Aorta (tissue), 5 donors: ENCODE results near the gene POLR3K. TPM values are rescaled to one million over a fixed set of nuclear protein-coding genes. Genes with fewer than 3 reads are reported as not detected.
A peak's percentile ranks its signal among the peaks of the same experiment; 100 is the strongest.
"Not testable (repeated sequence)": the region's sequence is repeated elsewhere in the genome, so short reads cannot be mapped to it uniquely, and the experiment has no call there.

Experiments used
- ATAC-seq: fragments of 200-7000 bp; cut with Tn5 transposase; one replicate; pipeline ENCODE4 v1.9.1; 2022; ENCODE audit warnings: moderate library complexity; ENCODE audit not compliant: low FRiP score
- DNase-seq, 2 donors: peaks; one replicate each; pipeline ENCODE4 v3.0.0-alpha.2; 2020
- H3K27ac ChIP-seq, 2 donors: one replicate each; pipeline ENCODE4 v1.5.1; 2013; ENCODE audit warnings: low read length in 2 of 2, mild to moderate bottlenecking in 2 of 2, moderate library complexity in 2 of 2, control low read depth in 1 of 2, inconsistent platforms in 1 of 2, low read depth in 1 of 2
- H3K27me3 ChIP-seq, 2 donors: one replicate each; pipeline ENCODE4 v1.6.1; 2013; ENCODE audit warnings: control low read depth in 1 of 2, low read length in 1 of 2, mild to moderate bottlenecking in 1 of 2, moderate library complexity in 1 of 2; ENCODE audit not compliant: insufficient read depth in 2 of 2, control insufficient read depth in 1 of 2
- H3K36me3 ChIP-seq, 2 donors: one replicate each; pipeline ENCODE4 v1.6.1; 2013; ENCODE audit warnings: control low read depth in 1 of 2, low read length in 1 of 2, mild to moderate bottlenecking in 1 of 2; ENCODE audit not compliant: insufficient read depth in 2 of 2, control insufficient read depth in 1 of 2
- H3K4me1 ChIP-seq, 2 donors: one replicate each; pipeline ENCODE4 v1.6.1; 2013; ENCODE audit warnings: low read length in 2 of 2, control low read depth in 1 of 2, mild to moderate bottlenecking in 1 of 2, moderate library complexity in 1 of 2; ENCODE audit not compliant: insufficient read depth in 2 of 2, control insufficient read depth in 1 of 2
- H3K4me3 ChIP-seq, 2 donors: one replicate each; pipeline ENCODE4 v1.5.1; 2013; ENCODE audit warnings: low read length in 2 of 2, control low read depth in 1 of 2, mild to moderate bottlenecking in 1 of 2
- H3K9me3 ChIP-seq: one replicate; pipeline ENCODE4 v1.6.1; 2013; ENCODE audit warnings: mild to moderate bottlenecking, low read length; ENCODE audit not compliant: control insufficient read depth
- WGBS, 2 donors: extraction: QIAGEN DNeasy Blood & Tissue Kit; methylation state at CpG; one replicate each; pipeline ENCODE4 v1.1.7; 2013; 5-methylcytosine and 5-hydroxymethylcytosine counted together
- intact Hi-C, 2 donors: fragments of 100-400 bp; cut with DNase I; formaldehyde crosslinking; loops; one replicate each; pipeline versions ENCODE4 v1.14.2 to v1.15.0; 2022
- microRNA-seq, 2 donors: library from miRNA; unstranded; fragments of <30 nt; microRNA quantifications; one replicate each; pipeline ENCODE4 v1.2.0, GENCODE V29; 2020
- polyA plus RNA-seq, 2 donors: library from polyadenylated mRNA; stranded (reverse); fragments of 200-250 nt; gene quantifications; one replicate each; pipeline ENCODE4 v1.2.3, GENCODE V29; 2013
- total RNA-seq, 2 donors: library from RNA; stranded (reverse); fragmentation: NEBNext Ultra II Directional; extraction: Animal tissue kit (Norgen Biotek cat#: 25700); gene quantifications; one replicate each; pipeline ENCODE4 v1.2.1, GENCODE V29; 2021
- donor health status: healthy with polysubstance abuse.
- donor health status: Bipolar disorder and iron deficiency.
- donor health status: DM: no; HTN: no; CAD: no.
- donor health status: DM: no; HTN: no; CAD: no.
- donor health status: DM: yes; HTN: yes; CAD: no.

POLR3K gene
- total and polyA plus RNA-seq, 4 donors: 6.0 to 10.9 (median 7.3) TPM

GRCh38 chr16:20886-21285 lies 32.5 kb downstream of the POLR3K start:
- H3K27ac ChIP-seq, ATAC-seq, H3K9me3 ChIP-seq, H3K4me1 ChIP-seq, H3K4me3 ChIP-seq, H3K36me3 ChIP-seq, intact Hi-C loops, H3K27me3 ChIP-seq: not testable (repeated sequence)
- 87 to 89% methylated on average over 12 of the region's 12 CpGs for WGBS, 2 donors
- DNase-seq: peak in 1 of 2 donors; percentile 12

GRCh38 chr16:17062-17765 lies 36.2 kb downstream of the POLR3K start:
- DNase-seq: peak in 1 of 2 donors; percentile 42
- H3K27ac ChIP-seq, ATAC-seq, H3K36me3 ChIP-seq, H3K27me3 ChIP-seq, H3K9me3 ChIP-seq, H3K4me3 ChIP-seq, intact Hi-C loops, H3K4me1 ChIP-seq: not testable (repeated sequence)
- 93 to 95% methylated on average over 15 to 19 of the region's 20 CpGs for WGBS, 2 donors

- ATAC-seq, H3K4me3 ChIP-seq, H3K4me1 ChIP-seq, H3K9me3 ChIP-seq, H3K27ac ChIP-seq, H3K36me3 ChIP-seq, intact Hi-C loops, H3K27me3 ChIP-seq: not testable (repeated sequence)
- DNase-seq: peak; percentile 97
- 11 to 49% methylated on average over 5 to 17 of the region's 27 CpGs for WGBS, 2 donors
These were observed 42.6 kb downstream of the POLR3K start for GRCh38 chr16:10772-11171.

- Histone ChIP-seq H3K36me3 (no peaks in the 10 kb centered on the region), H3K4me3 (no peak overlapping the region), H3K27me3 (no peaks in the 10 kb centered on the region), H3K9me3 (no peaks in the 10 kb centered on the region), H3K4me1 (no peaks in the 10 kb centered on the region), H3K27ac (no peak overlapping the region)
- DNase-seq (peak in 1 of 2 donors; percentile 62), ATAC-seq (peak; percentile 86)
- intact Hi-C loops: no loop called here
- 68 to 69% methylated on average over 35 to 48 of the region's 48 CpGs for WGBS, 2 donors
These were observed 43.3 kb downstream of the POLR3K start for GRCh38 chr16:9903-10665.

Small RNAs within 50 kb of the gene (microRNA-seq; reads per million reads assigned to microRNA genes)
- gene MIR6859-4: 0 reads per million in 2 donors

Other genes with a start within 250 kb of the POLR3K start
- gene SNRNP25, start 220 bp upstream of the POLR3K start, total RNA-seq: 10 to 100 TPM; 10.7 to 11.1 TPM
- 10 to 100 TPM; 18.5 to 32.2 TPM for gene SNRNP25, start 220 bp upstream of the POLR3K start, polyA plus RNA-seq
- 10 to 100 TPM; 79.2 to 91.0 TPM for gene RHBDF1, start 19.0 kb upstream of the POLR3K start, total RNA-seq
- gene RHBDF1, start 19.0 kb upstream of the POLR3K start, polyA plus RNA-seq: 100 to 1,000 TPM in 1 of 2 donors, 10 to 100 TPM in 1; 23.7 to 215 TPM
- gene MPG, start 24.6 kb upstream of the POLR3K start, total RNA-seq: 10 to 100 TPM; 56.2 to 59.5 TPM
- 100 to 1,000 TPM in 1 of 2 donors, 10 to 100 TPM in 1; 88.7 to 213 TPM for gene MPG, start 24.6 kb upstream of the POLR3K start, polyA plus RNA-seq
- gene NPRL3, start 85.1 kb upstream of the POLR3K start, total RNA-seq: 10 to 100 TPM; 13.4 to 29.0 TPM
- gene NPRL3, start 85.1 kb upstream of the POLR3K start, polyA plus RNA-seq: 10 to 100 TPM in 1 of 2 donors, 1 to 10 TPM in 1; 5.8 to 16.3 TPM
- gene HBZ, start 99.0 kb upstream of the POLR3K start, total RNA-seq: not detected
- not detected for gene HBZ, start 99.0 kb upstream of the POLR3K start, polyA plus RNA-seq
- gene HBM, start 112.4 kb upstream of the POLR3K start, total RNA-seq: 1 to 10 TPM in 1 of 2 donors, not detected in 1; 3.1 TPM
- not detected for gene HBM, start 112.4 kb upstream of the POLR3K start, polyA plus RNA-seq
- gene HBA2, start 119.3 kb upstream of the POLR3K start, total RNA-seq: 1,000 to 10,000 TPM in 1 of 2 donors, 100 to 1,000 TPM in 1; 448 to 1,265 TPM
- gene HBA2, start 119.3 kb upstream of the POLR3K start, polyA plus RNA-seq: 10 to 100 TPM; 30.6 to 35.8 TPM
- 1,000 to 10,000 TPM in 1 of 2 donors, 100 to 1,000 TPM in 1; 559 to 1,337 TPM for gene HBA1, start 123.1 kb upstream of the POLR3K start, total RNA-seq
- 1 to 10 TPM in 1 of 2 donors, not detected in 1; 8.0 TPM for gene HBA1, start 123.1 kb upstream of the POLR3K start, polyA plus RNA-seq
- not detected for gene HBQ1, start 126.9 kb upstream of the POLR3K start, total RNA-seq
- gene HBQ1, start 126.9 kb upstream of the POLR3K start, polyA plus RNA-seq: not detected
- gene LUC7L, start 175.8 kb upstream of the POLR3K start, total RNA-seq: 10 to 100 TPM; 69.5 to 98.5 TPM
- gene LUC7L, start 175.8 kb upstream of the POLR3K start, polyA plus RNA-seq: 100 to 1,000 TPM in 1 of 2 donors, 10 to 100 TPM in 1; 28.4 to 346 TPM
- gene FAM234A, start 181.2 kb upstream of the POLR3K start, total RNA-seq: 10 to 100 TPM; 58.0 to 60.7 TPM
- 10 to 100 TPM; 32.2 to 53.0 TPM for gene FAM234A, start 181.2 kb upstream of the POLR3K start, polyA plus RNA-seq
- 10 to 100 TPM in 1 of 2 donors, 1 to 10 TPM in 1; 3.3 to 35.2 TPM for gene RGS11, start 222.3 kb upstream of the POLR3K start, total RNA-seq
- 10 to 100 TPM in 1 of 2 donors, 1 to 10 TPM in 1; 5.4 to 76.5 TPM for gene RGS11, start 222.3 kb upstream of the POLR3K start, polyA plus RNA-seq
- gene ARHGDIG, start 227.0 kb upstream of the POLR3K start, total RNA-seq: 1 to 10 TPM in 1 of 2 donors, not detected in 1; 3.1 TPM
- gene ARHGDIG, start 227.0 kb upstream of the POLR3K start, polyA plus RNA-seq: under 1 TPM in 1 of 2 donors, not detected in 1; 0.75 TPM
- 1 to 10 TPM in 1 of 2 donors, not detected in 1; 1.6 TPM for gene PDIA2, start 229.6 kb upstream of the POLR3K start, total RNA-seq
- 1 to 10 TPM; 5.3 to 6.3 TPM for gene PDIA2, start 229.6 kb upstream of the POLR3K start, polyA plus RNA-seq